ENCODE measurements around the gene CDKAL1.

The CDKAL1 gene

GRCh38 chr6:20877008-20877937 lies 343.0 kb downstream of the CDKAL1 start:
- no peak for DNase-seq (ENCODE audit: low read depth in 2 of 2)

GRCh38 chr6:20879121-20879520 lies 344.9 kb downstream of the CDKAL1 start:
- no peak for DNase-seq (ENCODE audit: low read depth in 2 of 2)

GRCh38 chr6:20879526-20879925 lies 345.3 kb downstream of the CDKAL1 start:
- DNase-seq (ENCODE audit: low read depth in 2 of 2) = no peak

- no peak for DNase-seq (ENCODE audit: low read depth in 2 of 2)
Measured at GRCh38 chr6:20881365-20881764, 347.1 kb downstream of the CDKAL1 start.

GRCh38 chr6:20882014-20882413 lies 347.8 kb downstream of the CDKAL1 start:
- DNase-seq (ENCODE audit: low read depth in 2 of 2) = no peak

DNA sequence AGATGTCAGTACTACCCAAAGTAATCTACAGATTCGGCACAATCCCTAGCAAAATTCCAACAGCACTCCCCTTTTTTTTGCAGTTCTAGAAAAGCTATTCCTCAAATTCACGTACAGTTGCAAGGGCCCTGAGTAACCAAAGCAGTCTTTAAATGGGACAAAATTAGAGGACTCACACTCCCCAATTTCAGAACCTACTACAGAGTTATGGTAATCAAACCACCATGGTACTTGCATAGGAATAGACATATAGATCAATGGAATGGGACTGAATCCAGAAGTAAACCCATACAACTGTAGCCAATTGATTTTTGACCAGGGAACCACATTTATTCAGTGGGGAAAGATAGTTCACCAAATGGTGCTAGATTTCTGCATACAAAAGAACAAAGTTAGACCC lies 350.8 kb downstream of the CDKAL1 start:
- DNase-seq (ENCODE audit: low read depth in 2 of 2) = no peak

DNA sequence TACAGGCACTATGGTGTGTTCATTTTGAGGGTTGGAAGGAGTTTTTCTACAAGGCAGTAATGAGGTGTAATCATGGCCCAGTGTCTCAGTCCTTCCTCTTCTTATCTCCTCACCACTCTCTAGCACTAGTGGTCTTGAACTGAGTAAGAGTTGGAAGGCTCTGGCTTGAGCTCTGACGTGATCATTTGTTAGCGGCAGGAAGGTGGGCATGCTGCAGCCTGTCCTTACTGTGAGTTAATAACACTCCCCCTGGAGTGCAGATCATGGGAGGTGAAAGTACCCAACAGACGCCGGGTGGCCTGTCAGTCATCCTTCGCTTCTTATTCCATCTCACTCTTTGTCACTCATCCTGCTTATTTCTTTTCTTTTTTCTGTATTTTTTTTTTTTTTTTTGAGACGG lies 356.9 kb downstream of the CDKAL1 start:
- DNase-seq (ENCODE audit: low read depth in 2 of 2) = no peak

- DNase-seq (ENCODE audit: low read depth in 2 of 2) = no peak
Measured at GRCh38 chr6:20892365-20892764, 358.1 kb downstream of the CDKAL1 start.

GRCh38 chr6:20893412-20893811 lies 359.2 kb downstream of the CDKAL1 start:
- DNase-seq (ENCODE audit: low read depth in 2 of 2) = no peak

- DNase-seq (ENCODE audit: low read depth in 2 of 2) = no peak
Measured at GRCh38 chr6:20900389-20901160, 366.3 kb downstream of the CDKAL1 start.

DNA sequence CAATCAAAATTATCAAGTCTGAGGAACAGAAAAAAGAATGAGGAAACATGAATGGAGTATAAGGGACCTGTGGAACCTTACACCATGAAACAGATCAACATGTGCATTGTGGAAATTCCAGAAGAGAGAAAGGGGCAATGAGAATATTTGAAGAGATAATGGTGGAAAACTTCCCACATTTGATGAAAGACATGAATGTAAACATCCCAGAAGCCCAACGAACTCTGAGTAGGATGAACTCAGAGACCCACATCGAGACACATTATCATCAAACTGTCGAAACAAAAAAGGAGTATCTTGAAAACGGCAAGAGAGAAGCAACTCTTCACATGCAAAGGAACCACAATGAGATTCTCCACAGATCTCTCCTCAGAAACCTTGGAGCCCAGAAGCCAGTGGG lies 371.1 kb downstream of the CDKAL1 start:
- DNase-seq (ENCODE audit: low read depth in 2 of 2) = no peak

- DNase-seq (ENCODE audit: low read depth in 2 of 2) = no peak
Measured at GRCh38 chr6:20906945-20907344, 372.7 kb downstream of the CDKAL1 start.

GRCh38 chr6:20907486-20908071 lies 373.3 kb downstream of the CDKAL1 start:
- DNase-seq (ENCODE audit: low read depth in 2 of 2) = no peak

- DNase-seq (ENCODE audit: low read depth in 2 of 2) = no peak
Measured at GRCh38 chr6:20909621-20910020, 375.4 kb downstream of the CDKAL1 start.

- no peak for DNase-seq (ENCODE audit: low read depth in 2 of 2)
Measured at GRCh38 chr6:20911712-20912111, 377.5 kb downstream of the CDKAL1 start.

DNA sequence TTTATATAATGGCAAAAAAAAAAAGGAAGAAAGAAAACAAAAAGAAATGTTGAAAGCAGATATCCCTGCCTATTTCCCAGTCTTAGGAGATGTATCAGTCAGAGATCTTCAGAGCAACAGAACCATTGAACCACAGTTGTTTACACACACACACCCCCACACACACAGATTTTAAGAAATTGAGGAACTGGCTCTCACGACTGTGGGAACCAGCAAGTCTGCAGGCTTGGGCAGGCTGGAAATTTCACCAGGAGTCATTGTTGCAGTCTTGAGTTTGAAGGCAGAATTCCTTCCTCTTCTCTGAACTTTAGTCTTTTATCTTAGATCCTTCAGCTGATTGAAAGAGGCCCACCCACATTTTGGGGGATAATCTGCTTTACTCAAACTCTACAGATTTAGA lies 380.9 kb downstream of the CDKAL1 start:
- DNase-seq (ENCODE audit: low read depth in 2 of 2) = no peak

DNA sequence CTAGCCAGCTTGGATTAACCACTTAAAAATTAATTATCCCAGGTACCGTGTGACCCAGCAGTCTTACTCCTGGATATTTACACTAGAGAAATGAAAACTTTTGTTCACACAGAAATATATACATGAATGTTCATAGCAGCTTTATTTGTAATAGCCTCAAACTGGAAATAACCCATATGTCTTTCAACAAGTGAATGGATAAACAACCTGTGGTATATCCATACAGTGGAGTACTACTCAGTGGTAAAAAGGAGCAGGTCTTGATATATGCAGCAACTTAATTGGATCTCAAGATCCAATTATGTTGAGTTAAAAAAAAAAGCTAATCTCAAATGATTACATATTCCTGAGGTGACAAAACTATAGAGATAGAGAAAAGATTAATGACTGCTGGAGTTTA lies 381.4 kb downstream of the CDKAL1 start:
- DNase-seq (ENCODE audit: low read depth in 2 of 2) = no peak

DNA sequence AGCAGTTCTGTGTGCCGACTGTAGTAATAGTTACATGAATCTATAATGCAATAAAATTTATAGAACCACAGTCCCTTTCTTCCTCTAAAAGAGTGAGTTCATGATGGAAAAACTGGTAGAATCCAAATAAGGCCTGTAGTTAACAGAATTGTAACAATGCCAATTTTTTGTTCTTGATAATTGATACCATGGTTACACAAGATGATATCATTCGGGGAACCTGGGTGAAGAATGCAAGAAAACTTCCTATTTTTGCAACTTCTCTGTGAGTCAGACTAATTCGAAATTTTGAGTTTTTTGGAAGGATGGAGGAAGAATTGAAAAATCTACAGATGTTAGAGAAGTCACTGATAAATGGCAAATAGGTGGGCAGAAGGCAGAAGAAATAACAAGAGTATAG lies 381.8 kb downstream of the CDKAL1 start:
- DNase-seq (ENCODE audit: low read depth in 2 of 2) = no peak

DNA sequence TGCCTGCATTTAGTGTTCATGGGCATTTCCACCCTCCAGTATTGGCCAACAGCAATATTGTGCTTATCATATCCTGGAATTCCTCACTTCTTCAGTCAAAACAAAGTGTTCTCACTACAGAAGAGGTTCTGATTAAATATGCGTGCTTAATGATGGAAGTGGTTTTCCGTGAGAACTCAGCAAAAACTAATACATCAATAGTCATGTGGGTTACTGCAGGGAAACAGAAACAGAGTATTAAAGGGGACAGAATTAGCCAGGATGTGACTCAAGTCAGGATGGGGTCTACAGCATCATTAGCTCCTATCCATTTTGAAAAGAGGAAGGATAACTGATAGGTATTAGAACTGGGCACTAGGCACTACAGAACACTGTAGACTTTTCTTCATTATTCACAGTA lies 384.6 kb downstream of the CDKAL1 start:
- no peak for DNase-seq (ENCODE audit: low read depth in 2 of 2)

- no peak for DNase-seq (ENCODE audit: low read depth in 2 of 2)
Measured at GRCh38 chr6:20919677-20920385, 385.6 kb downstream of the CDKAL1 start.

- no peak for DNase-seq (ENCODE audit: low read depth in 2 of 2)
Measured at GRCh38 chr6:20921578-20921977, 387.3 kb downstream of the CDKAL1 start.

GRCh38 chr6:20922743-20923142 lies 388.5 kb downstream of the CDKAL1 start:
- DNase-seq (ENCODE audit: low read depth in 2 of 2) = no peak
